ENCODE results near the gene ANGPTL4. TPM values are rescaled to one million over a fixed set of nuclear protein-coding genes. Genes with fewer than 3 reads are reported as not detected.

The ANGPTL4 gene
- total and polyA plus RNA-seq, 9 of the 15 experiments (the other 6 are each of a cell fraction or from before 2014, with no cell fraction given), result 0.05 to 0.77 (median 0.22) TPM; not detected in 4

GRCh38 chr19:8423817-8424223, 59.9 kb downstream of the ANGPTL4 start (continued):
- TF ChIP-seq ATF2 (CRISPR knock-in tag; IDR thresholded peaks at IDR 0.05) (no peak), POLR2H (tag; IDR thresholded peaks at IDR 0.05; ENCODE audit: low read depth) (no peak), MCM3 (IDR thresholded peaks at IDR 0.05) (no peak), CEBPG (CRISPR knock-in tag; IDR thresholded peaks at IDR 0.05) (peak; percentile 46; the same call in 1 of the 2 replicates), CEBPG (tag; conservative IDR thresholded peaks at IDR 0.05 in 1 of 2, IDR thresholded peaks at IDR 0.05 in 1 of 2) (peak; percentile 61 to 83; a peak in 3 of 4 replicates), BACH1 (tag; IDR thresholded peaks at IDR 0.05) (no peak), ZNF586 (CRISPR knock-in tag; conservative IDR thresholded peaks at IDR 0.05) (no peak), PCBP2 (IDR thresholded peaks at IDR 0.05; ENCODE audit: low read depth, low read length, poor library complexity, severe bottlenecking) (no peak), ESRRB (CRISPR knock-in tag; IDR thresholded peaks at IDR 0.05; ENCODE audit: borderline replicate concordance) (no peak), GABPB1 (CRISPR knock-in tag; IDR thresholded peaks at IDR 0.05) (0 out of 2 replicates have a peak, but pooled peaks have one; percentile 48), SMARCC2 (IDR thresholded peaks at IDR 0.05; ENCODE audit: low read depth) (peak; percentile 58; the same call in 1 of the 2 replicates), ZNF347 (CRISPR knock-in tag; IDR thresholded peaks at IDR 0.05; ENCODE audit: low read depth) (no peak), ZBTB40 (IDR thresholded peaks at IDR 0.05) (0 out of 2 replicates have a peak, but pooled peaks have one; percentile 48), ZBTB40 (CRISPR knock-in tag; IDR thresholded peaks at IDR 0.05) (no peak)
